Hepatocyte (in vitro differentiated cells): ENCODE data around the gene NEAT1. TPM values are rescaled to one million over a fixed set of nuclear protein-coding genes. Genes with fewer than 3 reads are reported as not detected.

Experiments
- DNase-seq: peaks from one replicate; pipeline ENCODE4 v3.0.0-alpha.2; 2016; ENCODE audit warnings: low spot score
- H2AFZ ChIP-seq: fragments of 200-600 bp; sonication (generic); 2 replicates; pipeline ENCODE4 v1.6.0; 2016; ENCODE audit warnings: antibody characterized with exemption, mild to moderate bottlenecking
- H3K27ac ChIP-seq: fragments of 200-600 bp; sonication (generic); 2 replicates; pipeline ENCODE4 v1.5.1; 2016; ENCODE audit warnings: mild to moderate bottlenecking
- H3K27me3 ChIP-seq: fragments of 200-600 bp; sonication (generic); 2 replicates; pipeline ENCODE4 v1.6.1; 2016
- H3K36me3 ChIP-seq: fragments of 200-600 bp; sonication (generic); replicated peaks from 2 replicates; pipeline ENCODE4 v1.5.1; 2016; ENCODE audit warnings: low read depth; ENCODE audit not compliant: insufficient read depth
- H3K4me1 ChIP-seq: fragments of 200-600 bp; sonication (generic); 2 replicates; pipeline ENCODE4 v1.5.1; 2016; ENCODE audit warnings: mild to moderate bottlenecking, moderate library complexity; ENCODE audit not compliant: insufficient read depth
- H3K4me2 ChIP-seq: fragments of 200-600 bp; sonication (generic); 2 replicates; pipeline ENCODE4 v1.6.0; 2016
- H3K4me3 ChIP-seq: fragments of 200-600 bp; sonication (generic); 2 replicates; pipeline ENCODE4 v1.5.1; 2016; ENCODE audit warnings: mild to moderate bottlenecking
- H3K79me2 ChIP-seq: fragments of 200-600 bp; sonication (generic); 2 replicates; pipeline ENCODE4 v1.6.0; 2017; ENCODE audit warnings: mild to moderate bottlenecking
- H3K9me2 ChIP-seq: fragments of 200-600 bp; sonication (generic); replicated peaks from 2 replicates; pipeline ENCODE4 v1.6.0; 2017; ENCODE audit warnings: mild to moderate bottlenecking; ENCODE audit not compliant: insufficient read depth
- H3K9me3 ChIP-seq: fragments of 200-600 bp; sonication (generic); 2 replicates; pipeline ENCODE4 v1.5.1; 2016; ENCODE audit warnings: low read depth, mild to moderate bottlenecking
- H4K20me1 ChIP-seq: fragments of 200-600 bp; sonication (generic); 2 replicates; pipeline ENCODE4 v1.6.0; 2016; ENCODE audit warnings: mild to moderate bottlenecking; ENCODE audit not compliant: insufficient read depth, poor library complexity, severe bottlenecking
- EZH2 ChIP-seq: fragments of 200-600 bp; sonication (generic); IDR thresholded peaks from 2 replicates; pipeline ENCODE4 v1.6.1; 2016; ENCODE audit warnings: antibody characterized with exemption, mild to moderate bottlenecking, borderline replicate concordance
- EZH2phosphoT487 ChIP-seq: fragments of 200-600 bp; sonication (generic); IDR thresholded peaks from one replicate; pipeline ENCODE4 v1.6.1; 2018; ENCODE audit warnings: antibody characterized with exemption, mild to moderate bottlenecking, low read depth, moderate library complexity; ENCODE audit not compliant: unreplicated experiment, severe bottlenecking
- WGBS: methylation state at CpG from one replicate; pipeline ENCODE4 v1.1.6; 2016; ENCODE audit warnings: low lambda C conversion rate; ENCODE audit errors: missing lambda C conversion rate; 5-methylcytosine and 5-hydroxymethylcytosine counted together
- polyA plus RNA-seq: library from polyadenylated mRNA; unstranded; fragments of >200 nt; fragmentation: Nextera tagmentation; extraction: Ambion mirVana; gene quantifications from 2 replicates; pipeline ENCODE4 v1.2.1, GENCODE V29; 2016
- total RNA-seq: library from RNA; depleted of rRNA; stranded (reverse); fragments of >200 nt; gene quantifications from 2 replicates; pipeline ENCODE4 v1.2.3, GENCODE V29; 2014
- TF ChIP-seq, protein P1 (sequence below): fragments of 200-600 bp; sonication (generic); IDR thresholded peaks from 2 replicates; pipeline ENCODE4 v1.5.1; 2016; ENCODE audit warnings: antibody characterized with exemption, mild to moderate bottlenecking; ENCODE audit not compliant: poor library complexity

The NEAT1 gene
- total and polyA plus RNA-seq, 2 experiments from 2014 or later: 130 to 168 TPM

DNA sequence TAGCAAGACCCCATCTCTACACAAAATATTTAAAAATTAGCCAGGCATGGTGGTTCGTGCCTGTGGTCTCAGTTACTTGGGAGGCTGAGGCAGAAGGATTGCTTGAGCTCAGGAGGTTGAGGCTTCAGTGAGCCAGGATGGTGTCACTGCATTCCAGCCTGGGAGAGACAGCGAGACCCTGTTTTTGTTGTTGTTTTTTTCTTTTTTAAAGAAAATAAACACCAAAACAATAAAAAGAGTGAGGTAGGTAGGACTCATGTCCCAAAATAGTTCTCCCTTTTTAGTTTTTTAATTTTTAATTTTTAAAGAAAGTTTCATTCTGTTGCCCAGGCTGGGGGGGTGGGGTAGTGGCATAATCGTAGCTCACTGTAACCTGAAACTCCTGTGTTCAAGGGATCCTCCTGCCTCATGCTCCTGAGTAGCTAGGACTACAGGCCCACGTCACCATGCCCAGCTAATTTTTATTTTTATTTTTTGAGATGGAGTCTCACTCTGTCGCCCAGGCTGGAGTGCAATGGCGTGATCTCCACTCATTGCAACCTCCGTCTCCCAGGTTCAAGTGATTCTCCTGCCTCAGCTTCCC lies 50.8 kb downstream of the NEAT1 start:
- H3K36me3 ChIP-seq: no peaks in the 10 kb centered on the region
- H3K79me2 ChIP-seq: peaks cover 80% of the 10 kb centered on the region
- H3K4me2 ChIP-seq: no peak overlapping the region
- TF ChIP-seq EZH2: no peak
- TF ChIP-seq, protein P1, sequence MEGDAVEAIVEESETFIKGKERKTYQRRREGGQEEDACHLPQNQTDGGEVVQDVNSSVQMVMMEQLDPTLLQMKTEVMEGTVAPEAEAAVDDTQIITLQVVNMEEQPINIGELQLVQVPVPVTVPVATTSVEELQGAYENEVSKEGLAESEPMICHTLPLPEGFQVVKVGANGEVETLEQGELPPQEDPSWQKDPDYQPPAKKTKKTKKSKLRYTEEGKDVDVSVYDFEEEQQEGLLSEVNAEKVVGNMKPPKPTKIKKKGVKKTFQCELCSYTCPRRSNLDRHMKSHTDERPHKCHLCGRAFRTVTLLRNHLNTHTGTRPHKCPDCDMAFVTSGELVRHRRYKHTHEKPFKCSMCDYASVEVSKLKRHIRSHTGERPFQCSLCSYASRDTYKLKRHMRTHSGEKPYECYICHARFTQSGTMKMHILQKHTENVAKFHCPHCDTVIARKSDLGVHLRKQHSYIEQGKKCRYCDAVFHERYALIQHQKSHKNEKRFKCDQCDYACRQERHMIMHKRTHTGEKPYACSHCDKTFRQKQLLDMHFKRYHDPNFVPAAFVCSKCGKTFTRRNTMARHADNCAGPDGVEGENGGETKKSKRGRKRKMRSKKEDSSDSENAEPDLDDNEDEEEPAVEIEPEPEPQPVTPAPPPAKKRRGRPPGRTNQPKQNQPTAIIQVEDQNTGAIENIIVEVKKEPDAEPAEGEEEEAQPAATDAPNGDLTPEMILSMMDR: no peak
- H3K27me3 ChIP-seq: no peaks in the 10 kb centered on the region
- H3K27ac ChIP-seq: peak overlapping the region; percentile 95
- peaks cover 33% of the 10 kb centered on the region for H3K4me1 ChIP-seq
- no peaks in the 10 kb centered on the region for H3K9me2 ChIP-seq
- WGBS: 84% methylated on average over 7 of the region's 7 CpGs
- H3K9me3 ChIP-seq: no peaks in the 10 kb centered on the region
- DNase-seq: no peak
- no peak overlapping the region for H3K4me3 ChIP-seq
- no peak overlapping the region for H2AFZ ChIP-seq
- H4K20me1 ChIP-seq: no peaks in the 10 kb centered on the region

DNA sequence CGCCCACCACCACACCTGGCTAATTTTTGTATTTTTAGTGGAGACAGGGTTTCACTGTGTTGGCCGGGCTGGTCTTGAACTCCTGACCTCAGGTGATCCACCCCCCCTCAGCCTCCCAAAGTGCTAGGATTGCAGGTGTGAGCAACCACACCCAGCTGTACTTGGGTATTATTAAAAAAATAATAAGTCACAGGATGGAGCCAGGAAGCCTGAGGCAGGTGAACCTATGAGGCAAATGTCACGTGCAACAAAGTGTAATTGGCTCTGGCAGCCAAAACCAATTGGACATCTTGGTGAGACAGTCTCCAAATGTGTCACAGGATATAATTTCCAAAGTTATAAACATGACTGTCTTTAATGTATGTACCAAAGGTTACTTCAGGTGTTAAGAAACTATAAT lies 52.3 kb downstream of the NEAT1 start:
- Histone ChIP-seq H3K9me3 (no peaks in the 10 kb centered on the region), H3K36me3 (no peaks in the 10 kb centered on the region), H3K79me2 (peaks cover 83% of the 10 kb centered on the region), H3K9me2 (no peaks in the 10 kb centered on the region), H3K4me3 (no peak overlapping the region), H2AFZ (no peak overlapping the region), H3K27ac (peak overlapping the region; percentile 99), H3K4me2 (no peak overlapping the region), H4K20me1 (no peaks in the 10 kb centered on the region), H3K27me3 (no peaks in the 10 kb centered on the region), H3K4me1 (peaks cover 48% of the 10 kb centered on the region)
- no peak for TF ChIP-seq EZH2
- TF ChIP-seq, protein P1: no peak
- no peak for TF ChIP-seq EZH2phosphoT487
- 93% methylated on average over 3 of the region's 3 CpGs for WGBS
- DNase-seq: no peak

DNA sequence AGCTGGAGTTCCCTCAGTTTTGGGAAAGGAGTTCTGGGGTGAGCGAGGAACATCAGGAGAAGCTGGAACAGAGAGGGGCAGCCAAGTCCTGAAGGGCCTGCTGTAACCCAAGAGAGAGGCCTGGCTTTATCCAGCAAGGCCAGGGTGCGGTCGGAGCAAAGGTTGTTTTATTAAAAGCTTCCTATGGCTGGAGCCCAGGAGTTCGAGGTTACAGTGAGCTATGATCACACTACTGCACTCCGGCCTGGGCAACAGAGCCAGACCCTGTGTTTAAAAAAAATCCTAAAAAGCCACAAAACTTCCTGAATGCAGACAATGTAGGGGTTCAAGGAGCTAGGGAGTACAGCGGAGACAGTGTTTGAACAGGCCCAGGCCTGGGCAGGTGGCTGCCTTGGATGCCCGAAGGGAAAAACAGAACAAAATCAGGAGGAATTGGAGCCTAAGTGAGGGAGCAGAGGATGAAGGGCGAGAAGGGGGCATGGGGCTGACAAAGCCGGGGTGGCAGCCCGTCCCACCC lies 54.1 kb downstream of the NEAT1 start:
- peak; percentile 60 for DNase-seq
- Histone ChIP-seq H3K4me3 (peak overlapping the region; percentile 52), H3K4me2 (peak overlapping the region; percentile 94), H3K9me2 (no peaks in the 10 kb centered on the region), H3K79me2 (peaks cover 80% of the 10 kb centered on the region), H3K27me3 (no peaks in the 10 kb centered on the region), H2AFZ (no peak overlapping the region), H3K9me3 (no peaks in the 10 kb centered on the region), H3K36me3 (no peaks in the 10 kb centered on the region), H4K20me1 (no peaks in the 10 kb centered on the region), H3K27ac (peak overlapping the region; percentile 99), H3K4me1 (peaks cover 46% of the 10 kb centered on the region)
- no peak for TF ChIP-seq EZH2
- TF ChIP-seq EZH2phosphoT487: no peak
- TF ChIP-seq, protein P1: no peak
- 40% methylated on average over 10 of the region's 10 CpGs for WGBS
